WTC11 (cell line): ENCODE data around the gene ENTR1. TPM values are rescaled to one million over a fixed set of nuclear protein-coding genes. Genes with fewer than 3 reads are reported as not detected.

Experiments
- ATAC-seq: fragments of 200-7000 bp; cut with Tn5 transposase; 2 replicates; pipeline ENCODE4 v1.10.0; 2021; ENCODE audit warnings: mild to moderate bottlenecking, moderate library complexity
- CTCF ChIA-PET: fragments of 300-600 bp; sonication (Branson Sonifier 250); formaldehyde crosslinking; loops from one replicate; lab custom pipeline; 2021; ENCODE audit warnings: antibody characterized with exemption; lab: Charles Lee
- POLR2A ChIA-PET: fragments of 350-600 bp; sonication (Branson Sonifier 250); formaldehyde crosslinking; loops from one replicate; lab custom pipeline; 2021; ENCODE audit warnings: antibody characterized with exemption; lab: Charles Lee
- DNase-seq: peaks from one replicate; pipeline ENCODE4 v3.0.0; 2021; ENCODE audit warnings: low spot score
- H3K27ac Mint-ChIP-seq: 2 replicates; pipeline ENCODE4 v1.8.0; 2021; ENCODE audit warnings: mixed read lengths
- H3K27me3 Mint-ChIP-seq: 2 replicates; pipeline ENCODE4 v1.8.0; 2021; ENCODE audit warnings: low read depth, mild to moderate bottlenecking, moderate library complexity, mixed read lengths
- H3K36me3 Mint-ChIP-seq: 2 replicates; pipeline ENCODE4 v1.8.0; 2021; ENCODE audit warnings: mixed read lengths
- H3K4me1 Mint-ChIP-seq: 2 replicates; pipeline ENCODE4 v1.8.0; 2022; ENCODE audit warnings: mixed read lengths
- H3K4me3 Mint-ChIP-seq: 2 replicates; pipeline ENCODE4 v1.8.0; 2021; ENCODE audit warnings: mild to moderate bottlenecking, moderate library complexity, mixed read lengths
- H3K9me3 Mint-ChIP-seq: 2 replicates; pipeline ENCODE4 v1.8.0; 2021; ENCODE audit warnings: mixed read lengths
- CBFB ChIP-seq: sonication (generic); formaldehyde crosslinking; IDR thresholded peaks from 2 replicates; pipeline ENCODE4 v1.8.1; 2022; ENCODE audit warnings: mild to moderate bottlenecking, low read depth, missing genetic modification reagents
- ELF4 ChIP-seq: sonication (generic); formaldehyde crosslinking; IDR thresholded peaks from 2 replicates; pipeline ENCODE4 v1.8.1; 2022; ENCODE audit warnings: low read depth, mild to moderate bottlenecking, moderate library complexity, missing genetic modification reagents
- FOXP1 ChIP-seq: sonication (generic); formaldehyde crosslinking; IDR thresholded peaks from 2 replicates; pipeline ENCODE4 v1.8.0; 2022; ENCODE audit warnings: missing genetic modification reagents, mild to moderate bottlenecking, moderate library complexity, borderline replicate concordance
- GTF2I ChIP-seq: fragments of 250-450 bp; sonication (Bioruptor Pico); conservative IDR thresholded peaks from 2 replicates; pipeline ENCODE4 v1.4.0; 2021; ENCODE audit warnings: mild to moderate bottlenecking
- HMGA2 ChIP-seq: fragments of 250-450 bp; sonication (Bioruptor Pico); IDR thresholded peaks from 2 replicates; pipeline ENCODE4 v1.4.0; 2021; ENCODE audit warnings: mild to moderate bottlenecking, moderate library complexity
- IRF1 ChIP-seq: sonication (generic); formaldehyde crosslinking; IDR thresholded peaks from 2 replicates; pipeline ENCODE4 v1.8.0; 2023; ENCODE audit warnings: missing genetic modification reagents
- JUN ChIP-seq: sonication (generic); formaldehyde crosslinking; IDR thresholded peaks from 2 replicates; pipeline ENCODE4 v1.8.0; 2023; ENCODE audit warnings: mild to moderate bottlenecking, missing genetic modification reagents
- MYBL2 ChIP-seq: sonication (generic); formaldehyde crosslinking; IDR thresholded peaks from 2 replicates; pipeline ENCODE4 v1.8.1; 2023; ENCODE audit warnings: mild to moderate bottlenecking, moderate library complexity, missing genetic modification reagents
- NR1H2 ChIP-seq: sonication (generic); formaldehyde crosslinking; IDR thresholded peaks from 2 replicates; pipeline ENCODE4 v1.9.0; 2021; ENCODE audit warnings: mild to moderate bottlenecking, moderate library complexity, missing genetic modification reagents
- NR3C1 ChIP-seq: sonication (generic); formaldehyde crosslinking; conservative IDR thresholded peaks from 2 replicates; pipeline ENCODE4 v1.8.1; 2023; ENCODE audit warnings: low read depth, mild to moderate bottlenecking, missing genetic modification reagents
- PRDM15 ChIP-seq: sonication (generic); formaldehyde crosslinking; IDR thresholded peaks from 2 replicates; pipeline ENCODE4 v1.8.0; 2022; ENCODE audit warnings: missing genetic modification reagents
- RORB ChIP-seq: fragments of 250-450 bp; sonication (Bioruptor Pico); IDR thresholded peaks from 2 replicates; pipeline ENCODE4 v1.9.0; 2021; ENCODE audit warnings: mild to moderate bottlenecking
- SMAD3 ChIP-seq: sonication (generic); formaldehyde crosslinking; IDR thresholded peaks from 2 replicates; pipeline ENCODE4 v1.8.0; 2022; ENCODE audit warnings: missing genetic modification reagents, mild to moderate bottlenecking, borderline replicate concordance
- SMAD4 ChIP-seq: sonication (generic); formaldehyde crosslinking; IDR thresholded peaks from 2 replicates; pipeline ENCODE4 v1.8.0; 2022; ENCODE audit warnings: mild to moderate bottlenecking, missing genetic modification reagents
- SOX15 ChIP-seq: fragments of 250-450 bp; sonication (Bioruptor Pico); IDR thresholded peaks from 2 replicates; pipeline ENCODE4 v1.9.0; 2021; ENCODE audit warnings: mild to moderate bottlenecking
- SP1 ChIP-seq: sonication (generic); formaldehyde crosslinking; conservative IDR thresholded peaks from 2 replicates; pipeline ENCODE4 v1.8.1; 2022; ENCODE audit warnings: missing genetic modification reagents
- TEAD4 ChIP-seq: sonication (generic); formaldehyde crosslinking; IDR thresholded peaks from 2 replicates; pipeline ENCODE4 v1.8.0; 2022; ENCODE audit warnings: mild to moderate bottlenecking, missing genetic modification reagents
- USF2 ChIP-seq: sonication (generic); formaldehyde crosslinking; IDR thresholded peaks from 2 replicates; pipeline ENCODE4 v1.8.1; 2023; ENCODE audit warnings: mild to moderate bottlenecking, missing genetic modification reagents, moderate library complexity
- ZNF416 ChIP-seq: fragments of 250-450 bp; sonication (Bioruptor Pico); IDR thresholded peaks from 2 replicates; pipeline ENCODE4 v1.9.0; 2021; ENCODE audit warnings: mild to moderate bottlenecking, inconsistent platforms
- ZNF532 ChIP-seq: fragments of 250-450 bp; sonication (Bioruptor Pico); IDR thresholded peaks from 2 replicates; pipeline ENCODE4 v1.9.0; 2021; ENCODE audit warnings: mild to moderate bottlenecking, borderline replicate concordance
- total RNA-seq: library from RNA; stranded (reverse); gene quantifications from 3 replicates; pipeline ENCODE4 v1.2.3, GENCODE V29; 2021
- TF ChIP-seq, protein P1 (sequence below): fragments of 250-450 bp; sonication (Bioruptor Pico); conservative IDR thresholded peaks from 2 replicates; pipeline ENCODE4 v1.9.0; 2021; ENCODE audit warnings: mild to moderate bottlenecking

ENTR1 gene
- total RNA-seq, 1 experiment from 2014 or later: 140 TPM

DNA sequence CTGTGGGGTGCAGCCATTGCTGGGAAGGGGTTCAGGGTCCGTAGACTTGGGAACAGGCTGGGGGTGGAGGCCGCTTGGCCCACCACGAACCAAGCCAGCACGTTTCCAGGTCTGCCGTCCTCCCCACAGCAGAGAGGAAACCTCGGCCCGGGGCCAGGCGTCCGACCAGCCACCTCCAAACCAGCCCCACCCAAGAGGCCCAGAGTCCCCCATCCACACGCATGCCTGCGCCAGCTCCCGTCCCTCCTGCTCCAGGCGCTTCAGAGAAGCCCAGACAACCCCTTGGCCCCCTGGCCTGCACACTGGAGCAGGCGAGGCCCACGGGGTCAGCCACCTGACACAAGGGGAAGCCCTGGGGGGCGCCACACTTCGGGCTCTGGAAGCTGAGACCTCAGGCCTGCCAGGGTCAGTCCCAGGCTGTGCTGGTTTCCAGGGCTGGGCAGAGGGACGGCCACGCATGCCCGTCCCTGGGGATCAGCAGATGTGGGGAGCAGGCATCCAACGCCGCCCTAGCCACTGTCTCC lies 53.1 kb downstream of the ENTR1 start (continued):
- TF ChIP-seq PRDM15: no peak
- TF ChIP-seq CBFB (CRISPR knock-in tag): no peak
- TF ChIP-seq, all 79 proteins: peak for 0

DNA sequence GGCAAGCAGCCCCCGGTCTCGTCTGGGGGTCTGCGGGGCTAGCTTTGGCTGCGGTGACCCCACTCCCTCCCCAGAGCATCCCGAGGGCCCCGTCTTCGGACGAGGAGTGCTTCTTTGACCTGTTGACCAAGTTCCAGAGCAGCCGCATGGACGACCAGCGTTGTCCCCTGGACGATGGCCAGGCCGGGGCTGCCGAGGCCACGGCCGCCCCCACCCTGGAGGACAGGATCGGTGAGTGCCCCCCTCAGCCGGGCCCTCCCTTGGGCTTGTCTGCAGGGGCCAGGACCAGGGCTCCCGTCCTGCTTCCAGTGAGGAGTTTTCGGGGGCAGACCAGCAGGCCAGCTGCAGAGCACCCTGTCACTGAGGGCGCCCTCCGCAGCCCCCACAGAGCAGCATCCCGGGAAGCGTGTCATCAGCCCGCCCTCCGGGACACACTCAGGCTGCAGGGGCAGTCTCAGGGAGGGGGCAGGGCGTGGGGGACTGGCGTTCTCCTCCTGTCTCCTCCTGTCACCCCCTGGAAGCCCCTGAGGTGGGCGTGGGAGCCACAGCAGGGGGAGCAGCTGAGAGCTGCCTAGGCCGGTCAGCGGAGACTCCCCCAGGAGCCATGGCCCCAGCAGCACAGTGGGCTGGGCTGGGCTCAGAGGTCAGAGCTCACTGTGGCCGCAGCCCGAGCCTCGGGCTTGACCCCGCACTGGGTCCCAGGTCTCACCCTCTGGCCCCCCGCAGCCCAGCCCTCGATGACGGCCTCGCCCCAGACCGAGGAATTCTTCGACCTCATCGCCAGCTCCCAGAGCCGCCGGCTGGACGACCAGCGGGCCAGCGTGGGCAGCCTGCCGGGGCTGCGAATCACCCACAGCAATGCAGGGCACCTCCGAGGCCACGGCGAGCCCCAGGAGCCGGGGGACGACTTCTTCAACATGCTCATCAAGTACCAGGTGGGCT lies 54.5 kb downstream of the ENTR1 start:
- H3K9me3 Mint-ChIP-seq: no peaks in the 10 kb centered on the region
- H3K4me3 Mint-ChIP-seq: no peak overlapping the region
- no peak overlapping the region for H3K27ac Mint-ChIP-seq
- H3K27me3 Mint-ChIP-seq: no peaks in the 10 kb centered on the region
- TF ChIP-seq NR3C1 (CRISPR knock-in tag) (no peak), TEAD4 (CRISPR knock-in tag) (no peak), ELF4 (CRISPR knock-in tag) (no peak), RORB (CRISPR knock-in tag) (no peak), SP1 (no peak), FOXP1 (no peak), SOX15 (CRISPR knock-in tag) (no peak), SMAD4 (CRISPR knock-in tag) (no peak)
- ChIA-PET CTCF (interaction anchor here (1.1 kb wide), 1 partner anchor 10 kb away, joined by 4 read pairs; no protein-coding TSS in a partner anchor), POLR2A (no interaction called here)
- no peaks in the 10 kb centered on the region for H3K4me1 Mint-ChIP-seq
- ATAC-seq (no peak), DNase-seq (no peak)
- no peaks in the 10 kb centered on the region for H3K36me3 Mint-ChIP-seq

GRCh38 chr9:136354592-136355085 lies 55.8 kb downstream of the ENTR1 start:
- POLR2A ChIA-PET: interaction anchor here (0.6 to 1.5 kb wide), 2 partner anchors 70 to 303 kb away, joined by 3 read pairs; no protein-coding TSS in a partner anchor
- no peaks in the 10 kb centered on the region for H3K27me3 Mint-ChIP-seq
- CTCF ChIA-PET: interaction anchor here (0.9 to 1.9 kb wide), 2 partner anchors 8 to 9 kb away, joined by 3 to 7 read pairs; partner anchors contain the start of gene DNLZ
- H3K9me3 Mint-ChIP-seq: no peaks in the 10 kb centered on the region
- H3K27ac Mint-ChIP-seq: no peak overlapping the region
- H3K4me1 Mint-ChIP-seq: no peaks in the 10 kb centered on the region
- H3K36me3 Mint-ChIP-seq: no peaks in the 10 kb centered on the region
- ATAC-seq (no peak), DNase-seq (no peak)
- H3K4me3 Mint-ChIP-seq: no peak overlapping the region
- TF ChIP-seq SOX15 (CRISPR knock-in tag) (no peak), ZNF532 (no peak), ZNF416 (CRISPR knock-in tag) (no peak), GTF2I (no peak), HMGA2 (CRISPR knock-in tag) (no peak), MYBL2 (CRISPR knock-in tag) (no peak), USF2 (CRISPR knock-in tag) (no peak), IRF1 (CRISPR knock-in tag) (no peak), NR1H2 (CRISPR knock-in tag) (no peak), SMAD3 (no peak), JUN (CRISPR knock-in tag) (no peak)
- TF ChIP-seq, protein P1, sequence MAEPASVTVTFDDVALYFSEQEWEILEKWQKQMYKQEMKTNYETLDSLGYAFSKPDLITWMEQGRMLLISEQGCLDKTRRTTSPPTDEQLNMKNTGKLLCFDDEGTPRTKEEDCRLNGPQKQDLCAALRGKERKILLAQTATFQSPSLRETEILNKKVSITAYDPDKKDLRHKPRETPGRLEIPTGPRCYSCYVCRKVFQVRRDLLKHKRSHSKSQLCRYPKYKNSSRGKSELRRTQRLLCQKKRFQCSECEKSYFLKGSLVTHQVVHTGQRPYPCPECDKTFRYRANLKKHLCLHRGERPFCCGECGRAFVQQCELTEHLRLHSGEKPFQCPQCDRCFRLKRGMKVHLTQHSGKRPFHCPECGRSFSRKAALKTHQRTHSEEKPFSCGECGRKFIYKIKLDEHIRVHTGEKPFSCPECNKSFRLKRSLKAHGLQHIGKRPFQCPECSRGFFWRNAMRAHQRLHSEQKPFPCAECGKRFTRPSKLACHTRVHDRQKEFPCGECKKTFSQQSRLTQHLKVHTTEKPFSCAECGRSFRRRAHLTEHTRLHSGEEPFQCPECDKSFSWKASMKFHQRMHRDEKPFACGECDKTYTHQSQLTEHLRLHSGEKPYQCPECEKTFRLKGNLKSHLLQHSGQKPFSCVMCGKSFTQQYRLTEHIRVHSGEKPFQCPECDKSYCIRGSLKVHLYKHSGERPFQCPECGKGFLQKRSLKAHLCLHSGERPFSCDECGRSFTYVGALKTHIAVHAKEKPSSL (CRISPR knock-in tag): no peak
